ENCODE measurements around the gene CDC14A. TPM values are rescaled to one million over a fixed set of nuclear protein-coding genes. Genes with fewer than 3 reads are reported as not detected.

CDC14A gene, protein sequence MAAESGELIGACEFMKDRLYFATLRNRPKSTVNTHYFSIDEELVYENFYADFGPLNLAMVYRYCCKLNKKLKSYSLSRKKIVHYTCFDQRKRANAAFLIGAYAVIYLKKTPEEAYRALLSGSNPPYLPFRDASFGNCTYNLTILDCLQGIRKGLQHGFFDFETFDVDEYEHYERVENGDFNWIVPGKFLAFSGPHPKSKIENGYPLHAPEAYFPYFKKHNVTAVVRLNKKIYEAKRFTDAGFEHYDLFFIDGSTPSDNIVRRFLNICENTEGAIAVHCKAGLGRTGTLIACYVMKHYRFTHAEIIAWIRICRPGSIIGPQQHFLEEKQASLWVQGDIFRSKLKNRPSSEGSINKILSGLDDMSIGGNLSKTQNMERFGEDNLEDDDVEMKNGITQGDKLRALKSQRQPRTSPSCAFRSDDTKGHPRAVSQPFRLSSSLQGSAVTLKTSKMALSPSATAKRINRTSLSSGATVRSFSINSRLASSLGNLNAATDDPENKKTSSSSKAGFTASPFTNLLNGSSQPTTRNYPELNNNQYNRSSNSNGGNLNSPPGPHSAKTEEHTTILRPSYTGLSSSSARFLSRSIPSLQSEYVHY
- total RNA-seq, result 13.8 and 13.9 TPM in 2 replicates
- polyA plus RNA-seq, result 3.2 and 3.4 TPM in 2 replicates
- polyA plus RNA-seq (2011; cell fraction: cytosol; rRNA removed), result 3.6 and 3.9 TPM in 2 replicates
- 18.0 and 19.9 TPM in 2 replicates for polyA plus RNA-seq (2011; cell fraction: nucleus; rRNA removed)
- polyA plus RNA-seq (2012), result 4.8 and 5.2 TPM in 2 replicates
- 13.9 and 16.6 TPM in 2 replicates for polyA minus RNA-seq
- 1.7 TPM for polyA minus RNA-seq (2011; cell fraction: cytosol; rRNA and poly(A)+ RNA removed)
- 69.4 and 69.7 TPM in 2 replicates for polyA minus RNA-seq (2011; cell fraction: nucleus; rRNA and poly(A)+ RNA removed)
- Bru-seq, nascent RNA, result percentile 88 among the genes with signal in this experiment
- BruChase-seq, experiment 1, labeled RNA remaining after a 6-hour chase, result percentile 45 among the genes with signal in this experiment
- BruChase-seq, experiment 2, labeled RNA remaining after a 2-hour chase, result percentile 62 among the genes with signal in this experiment
- long read RNA-seq, full-length matches to known transcripts, result 6 of 9 reads
- long read RNA-seq, partial matches to known transcripts, result 0 of 9 reads
- long read RNA-seq, other reads (novel, unspliced or antisense), result 3 of 9 reads

DNA sequence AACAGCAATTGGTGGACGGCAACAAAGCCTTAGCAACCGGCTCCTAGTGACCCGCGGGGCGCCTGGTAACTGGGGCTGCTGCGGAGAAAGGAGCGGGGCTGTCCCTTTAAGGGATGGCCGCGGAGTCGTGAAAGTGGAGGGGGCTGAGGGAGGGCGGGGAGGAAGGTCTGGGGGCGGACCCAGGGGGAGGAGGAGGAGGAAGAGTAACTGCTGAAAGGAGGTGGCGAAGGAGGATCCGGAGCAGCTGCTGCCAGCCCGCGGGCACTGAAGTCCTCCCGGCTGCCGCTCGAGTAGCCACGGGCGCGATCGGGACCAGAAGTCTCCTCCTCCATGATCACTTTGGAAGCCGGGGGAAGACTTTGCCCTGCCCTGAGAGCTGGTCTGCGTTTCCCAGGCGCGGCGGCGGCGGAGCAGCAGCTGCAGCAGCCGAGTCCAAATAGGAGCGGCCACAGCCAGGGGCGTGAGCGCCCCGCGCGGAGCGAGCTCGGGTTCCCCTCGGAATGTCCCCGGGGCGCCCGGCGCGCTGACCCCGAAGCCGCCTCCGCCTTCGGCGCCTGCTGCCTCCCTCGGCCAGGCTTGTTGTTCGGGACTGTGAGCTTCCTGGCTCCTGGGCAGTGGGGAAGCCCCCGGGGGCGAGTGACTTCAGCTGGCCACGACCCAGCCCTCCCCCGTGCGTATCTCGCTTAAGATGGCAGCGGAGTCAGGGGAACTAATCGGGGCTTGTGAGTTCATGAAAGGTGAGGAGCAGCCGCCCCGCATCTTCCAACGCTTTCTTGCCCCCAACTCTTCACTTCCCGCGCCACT is at the start of gene CDC14A:
Gene CDC14A (plus strand): TSS at position 240 of the 804 bp plus-strand sequence. CDS start 449 bp downstream, at position 689.
- Histone ChIP-seq H3K79me2 (ENCODE audit: control insufficient read depth, insufficient read depth, low read length) (peaks cover 26% of the 10 kb centered on the region), H3K9me3 (replicated peaks; ENCODE audit: control insufficient read depth, insufficient read depth, low read length) (no peaks in the 10 kb centered on the region), H3K4me3 (replicated peaks in 1 of 3; ENCODE audit: insufficient read depth in 1 of 3, low read depth in 1 of 3, low read length in 3 of 3) (peak within 1 kb of the TSS; percentile 77 to 97 (median 84)), H3K9me1 (replicated peaks; ENCODE audit: control insufficient read depth, extremely low read depth, insufficient read depth, low read length) (no peaks in the 10 kb centered on the region), H3K9ac (replicated peaks; ENCODE audit: extremely low read depth, insufficient read depth, low read length) (peak within 1 kb of the TSS; percentile 95), H3K36me3 (ENCODE audit: control insufficient read depth in 2 of 2, extremely low read depth in 1 of 2, insufficient read depth in 2 of 2, low read length in 2 of 2) (no peaks in the 10 kb centered on the region), H2AFZ (ENCODE audit: low read depth, low read length) (peak within 1 kb of the TSS; percentile 95), H3K27ac (ENCODE audit: insufficient read depth, low read depth, low read length) (peak within 1 kb of the TSS; percentile 84), H4K20me1 (replicated peaks; ENCODE audit: control insufficient read depth, extremely low read depth, insufficient read depth, low read length) (no peaks in the 10 kb centered on the region), H3K4me1 (ENCODE audit: control insufficient read depth, extremely low read depth, insufficient read depth, low read length) (peaks cover 31% of the 10 kb centered on the region), H3K4me2 (ENCODE audit: insufficient read depth, low read length) (peak within 1 kb of the TSS; percentile 96), H3K27me3 (ENCODE audit: control insufficient read depth in 2 of 2, insufficient read depth in 2 of 2, low read length in 2 of 2) (no peaks in the 10 kb centered on the region)
- DNase-seq (ENCODE audit: low read depth, low spot score) (peak; percentile 97), FAIRE-seq (peak; percentile 94)
- ChIA-PET POLR2A (interaction anchor here (0.8 to 2.0 kb wide), 2 partner anchors 46 to 86 kb away, joined by 3 to 6 read pairs; partner anchors contain the start of gene RTCA), CTCF (interaction anchor here (1.1 to 5.0 kb wide), 12 partner anchors 8 to 516 kb away, joined by 3 to 34 read pairs (median 4); partner anchors contain the start of gene RTCA)
- intact Hi-C loops (cut with micrococcal nuclease), result loop anchor here (1.0 to 5.0 kb wide), 8 partner anchors 45 to 540 kb away; partner anchors contain the start of genes EXTL2 and TRMT13
- BruUV-seq (replicated peaks), result no TSS peak
- TF ChIP-seq POLR2A (IDR thresholded peaks at IDR 0.05; ENCODE audit: low read depth, low read length), result peak; percentile 85
- TF ChIP-seq POLR2AphosphoS5 (IDR thresholded peaks at IDR 0.05; ENCODE audit: insufficient read depth, low read depth, low read length), result no peak
- TF ChIP-seq JUN (IDR thresholded peaks at IDR 0.05; ENCODE audit: borderline replicate concordance, insufficient read depth, insufficient read length, low read depth), result no peak
- no peak for TF ChIP-seq FOS (IDR thresholded peaks at IDR 0.05; ENCODE audit: borderline replicate concordance, insufficient read depth, low read length)
- TF ChIP-seq EZH2 (IDR thresholded peaks at IDR 0.05; ENCODE audit: borderline replicate concordance, low read depth, low read length, severe bottlenecking), result no peak
- no peak for TF ChIP-seq GATA2 (IDR thresholded peaks at IDR 0.05; ENCODE audit: insufficient read depth, insufficient read length, low read depth, low read length)
- TF ChIP-seq, protein P1, sequence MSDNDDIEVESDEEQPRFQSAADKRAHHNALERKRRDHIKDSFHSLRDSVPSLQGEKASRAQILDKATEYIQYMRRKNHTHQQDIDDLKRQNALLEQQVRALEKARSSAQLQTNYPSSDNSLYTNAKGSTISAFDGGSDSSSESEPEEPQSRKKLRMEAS (IDR thresholded peaks at IDR 0.05; ENCODE audit: insufficient read depth, insufficient read length), result no peak
- no peak for TF ChIP-seq MYC (IDR thresholded peaks at IDR 0.05; ENCODE audit: low read depth, low read length)
- dilution Hi-C loops (cut with MboI; ENCODE audit: extremely low pct_ligation_motif_present, low sequenced_read_pairs), result no loop called here

Measured in endothelial cell of umbilical vein (primary cell).